Measurements from ENCODE around the gene LRP1B. TPM values are rescaled to one million over a fixed set of nuclear protein-coding genes. Genes with fewer than 3 reads are reported as not detected.

The LRP1B gene
- total RNA-seq, 1 experiment from 2014 or later, result 0.52 TPM

GRCh38 chr2:142065156-142065555 lies 65.7 kb downstream of the LRP1B start:
- no peak for ATAC-seq
- Mint-ChIP-seq H3K4me3 (no peak overlapping the region), H3K27me3 (ENCODE audit: low read depth) (no peaks in the 10 kb centered on the region), H3K4me1 (no peaks in the 10 kb centered on the region), H3K36me3 (no peaks in the 10 kb centered on the region), H3K27ac (no peak overlapping the region), H3K9me3 (no peaks in the 10 kb centered on the region)
- ChIA-PET CTCF (no interaction called here), POLR2A (no interaction called here)
- TF ChIP-seq ZBTB43 (CRISPR knock-in tag; IDR thresholded peaks at IDR 0.05) (no peak), GABPB1 (CRISPR knock-in tag; IDR thresholded peaks at IDR 0.05) (no peak), GTF2I (CRISPR knock-in tag; conservative IDR thresholded peaks at IDR 0.05) (no peak), SOX15 (CRISPR knock-in tag; IDR thresholded peaks at IDR 0.05) (no peak), ZNF512 (CRISPR knock-in tag; IDR thresholded peaks at IDR 0.05; ENCODE audit: borderline replicate concordance) (no peak), AR (CRISPR knock-in tag; IDR thresholded peaks at IDR 0.05) (no peak), E2F1 (CRISPR knock-in tag; IDR thresholded peaks at IDR 0.05) (no peak), HMGXB4 (CRISPR knock-in tag; IDR thresholded peaks at IDR 0.05) (no peak), AFF4 (CRISPR knock-in tag; IDR thresholded peaks at IDR 0.05; ENCODE audit: borderline replicate concordance) (no peak), ESRRA (CRISPR knock-in tag; IDR thresholded peaks at IDR 0.05; ENCODE audit: borderline replicate concordance) (no peak), ZNF219 (CRISPR knock-in tag; IDR thresholded peaks at IDR 0.05; ENCODE audit: borderline replicate concordance) (no peak), SP1 (CRISPR knock-in tag; conservative IDR thresholded peaks at IDR 0.05) (no peak)
- no peak for DNase-seq (ENCODE audit: low spot score)

- no peaks in the 10 kb centered on the region for H3K36me3 Mint-ChIP-seq
- ChIA-PET POLR2A (no interaction called here), CTCF (no interaction called here)
- no peak for DNase-seq (ENCODE audit: low spot score)
- no peaks in the 10 kb centered on the region for H3K9me3 Mint-ChIP-seq
- H3K4me1 Mint-ChIP-seq, result no peaks in the 10 kb centered on the region
- ATAC-seq, result no peak
- H3K4me3 Mint-ChIP-seq, result no peak overlapping the region
- H3K27me3 Mint-ChIP-seq (ENCODE audit: low read depth), result no peaks in the 10 kb centered on the region
- no peak overlapping the region for H3K27ac Mint-ChIP-seq
- TF ChIP-seq HMGA2 (CRISPR knock-in tag; IDR thresholded peaks at IDR 0.05) (no peak), ARID4B (CRISPR knock-in tag; IDR thresholded peaks at IDR 0.05; ENCODE audit: borderline replicate concordance) (no peak), CTCF (IDR thresholded peaks at IDR 0.05) (no peak)
Measured at GRCh38 chr2:142061733-142062132, 69.1 kb downstream of the LRP1B start.

All from WTC11 (cell line).